Activated CD4-positive, alpha-beta T cell treated with anti-CD3 and anti-CD28 coated beads, Interleukin-2, amount 50 U/mL, for 16 hours (primary cell): Measurements from ENCODE around the gene CD44.
A peak's percentile ranks its signal among the peaks of the same experiment; 100 is the strongest.

Source experiments
- DNase-seq: peaks from one replicate; pipeline ENCODE4 v3.0.0-alpha.2; 2020

CD44 gene

DNA sequence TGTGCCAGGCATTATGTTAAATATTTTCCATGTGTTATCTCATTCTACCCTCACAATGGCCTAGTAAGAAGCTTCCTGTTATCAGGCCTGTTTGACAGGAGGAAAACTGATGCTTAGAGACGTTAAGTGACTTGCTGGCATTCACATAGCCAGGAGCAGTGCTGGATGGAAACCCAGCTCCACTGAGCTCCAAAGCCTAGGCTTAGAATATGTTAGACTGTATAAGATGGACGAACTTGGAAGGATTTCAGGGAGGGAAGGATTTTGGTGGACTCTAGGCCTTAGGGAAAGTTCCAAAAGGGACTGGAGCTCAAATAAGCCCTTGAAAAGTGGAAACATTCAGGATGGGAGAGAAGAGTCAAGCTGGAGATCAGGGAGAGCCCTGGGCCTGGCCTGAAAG, 2.1 kb downstream of the CD44 start:
- DNase-seq = no peak

DNA sequence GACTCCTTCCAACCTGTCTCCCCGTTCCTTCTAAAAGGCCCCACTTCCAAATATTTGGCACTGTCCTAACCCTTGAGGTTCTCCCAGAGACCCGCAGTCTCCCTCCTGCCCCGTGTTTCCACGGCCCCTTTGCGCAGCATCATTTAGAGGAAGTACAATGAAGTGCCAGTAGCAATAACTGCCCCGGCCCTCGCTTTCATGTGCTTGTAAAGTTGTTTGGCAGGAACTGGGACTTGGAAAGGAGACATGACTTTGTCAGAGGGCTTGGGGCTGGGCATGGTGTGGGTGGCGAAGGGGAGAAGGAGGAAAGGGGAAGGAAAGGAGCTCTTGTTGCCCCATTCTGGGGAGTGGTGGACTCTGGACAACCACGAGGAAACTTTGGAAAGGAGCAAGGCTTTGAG, 2.6 kb downstream of the CD44 start:
- no peak for DNase-seq

DNA sequence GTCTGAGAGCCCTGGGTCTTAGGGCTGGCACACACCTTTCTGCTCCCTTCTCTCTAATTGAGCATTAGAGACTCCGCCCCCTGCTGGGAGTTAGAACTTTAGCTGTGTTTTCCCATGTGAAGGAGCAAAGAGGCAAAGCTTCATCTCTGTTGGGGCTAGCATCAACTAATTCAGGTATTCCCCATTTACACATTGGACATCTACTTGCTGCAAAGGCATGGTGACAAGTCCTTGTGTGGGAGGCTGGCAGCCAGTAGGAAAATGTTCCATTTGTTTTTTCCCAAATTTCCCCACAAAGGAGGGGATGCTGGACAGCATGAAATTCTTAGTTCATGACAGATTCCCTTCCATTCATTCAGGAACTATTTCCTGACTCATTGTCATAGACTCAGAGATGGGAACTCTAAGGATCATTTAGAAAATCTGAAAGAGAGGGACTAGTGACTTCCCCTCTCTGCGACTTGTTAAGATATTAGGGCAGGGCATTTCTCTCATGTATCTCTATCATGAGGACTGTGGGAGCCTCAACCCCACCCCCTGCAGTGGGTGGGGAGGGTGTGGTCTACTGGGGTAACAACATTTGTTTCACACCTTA, 3.6 kb downstream of the CD44 start:
- no peak for DNase-seq

DNA sequence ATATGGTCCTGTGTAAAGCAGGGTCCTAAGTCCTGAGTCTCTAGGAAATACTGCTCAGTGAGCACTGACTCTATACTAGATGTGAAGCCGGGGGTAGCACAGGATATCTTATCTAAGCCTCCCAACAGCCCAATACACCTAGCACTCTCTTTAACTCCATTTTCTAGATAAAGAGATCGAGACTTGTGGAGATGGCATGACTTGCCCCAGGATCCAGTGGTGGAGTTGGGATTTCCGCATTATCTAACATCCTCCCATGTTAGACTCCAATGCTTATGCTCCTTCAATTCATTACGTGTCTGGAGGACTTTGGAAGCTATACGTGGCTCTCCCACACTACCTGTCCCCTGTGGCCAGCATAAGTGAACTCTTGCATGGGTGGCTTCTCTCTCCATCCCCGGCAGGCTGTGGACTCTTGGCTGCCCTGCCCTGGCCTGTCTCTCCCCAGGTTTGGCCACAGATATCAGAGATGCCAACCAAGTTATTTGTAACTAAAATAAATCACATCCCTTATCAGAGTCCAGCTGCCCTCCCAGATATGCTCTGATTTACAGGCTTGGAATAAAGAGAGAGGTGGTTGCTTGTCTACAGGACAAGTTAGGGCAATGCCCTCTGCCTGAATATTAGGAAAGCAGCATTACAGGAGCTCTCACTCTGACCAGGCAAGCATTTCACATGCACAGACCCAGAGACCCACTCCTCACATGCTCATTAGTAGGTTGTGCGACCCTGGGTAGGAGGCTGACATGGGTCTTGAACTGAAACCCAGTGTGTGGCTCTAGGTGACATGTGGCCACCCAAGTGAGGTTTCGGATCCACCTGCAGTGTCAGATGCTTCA, 4.5 kb downstream of the CD44 start:
- no peak for DNase-seq

DNA sequence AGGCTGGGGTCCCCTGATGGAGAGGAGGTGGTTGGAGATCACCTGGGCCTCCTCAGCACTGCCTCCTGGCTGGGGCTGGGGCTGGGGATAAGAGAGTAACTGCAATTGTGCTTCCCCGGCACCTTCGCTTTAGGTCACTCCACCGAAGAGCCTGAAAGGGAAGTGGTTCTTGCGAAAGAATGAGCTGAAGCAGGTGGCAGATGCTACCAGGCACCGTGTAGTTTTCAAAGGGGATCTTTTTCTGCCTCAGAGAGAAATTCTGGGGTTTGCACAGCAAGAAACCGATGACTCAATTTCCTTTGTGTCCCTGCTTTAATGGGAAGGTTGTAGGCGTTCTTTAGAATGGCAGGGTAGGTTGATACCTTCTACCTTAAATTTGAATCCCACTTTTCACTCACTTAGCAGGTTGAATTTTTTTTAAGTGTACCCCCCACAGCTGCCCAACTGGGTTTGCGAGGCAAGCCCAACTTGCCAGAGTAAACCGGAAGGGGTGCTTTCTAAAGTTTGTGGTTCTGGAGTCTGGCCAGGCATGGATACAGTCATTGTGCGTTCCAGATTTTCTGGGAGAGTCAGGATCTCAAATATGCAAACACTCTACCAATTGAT, 5.3 kb downstream of the CD44 start:
- DNase-seq = peak; percentile 90

DNA sequence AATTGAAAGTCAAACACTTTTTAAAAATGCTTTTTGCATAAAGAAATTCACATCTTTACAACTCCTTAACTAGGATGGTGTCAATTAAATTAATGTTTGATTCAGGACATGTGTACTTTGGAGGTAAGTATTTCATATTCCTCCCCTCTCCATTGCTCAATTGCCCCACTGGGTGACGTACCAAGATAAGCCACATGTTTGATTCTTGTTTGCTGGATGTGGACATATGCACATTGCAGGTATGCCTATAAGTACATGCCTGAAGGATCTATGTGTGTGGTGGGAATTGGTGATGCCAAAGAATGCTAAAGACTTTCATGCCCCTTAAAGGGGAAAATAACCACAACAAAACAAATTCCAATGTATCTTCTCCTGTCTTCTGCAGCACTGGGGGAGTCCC, 5.8 kb downstream of the CD44 start:
- no peak for DNase-seq

DNA sequence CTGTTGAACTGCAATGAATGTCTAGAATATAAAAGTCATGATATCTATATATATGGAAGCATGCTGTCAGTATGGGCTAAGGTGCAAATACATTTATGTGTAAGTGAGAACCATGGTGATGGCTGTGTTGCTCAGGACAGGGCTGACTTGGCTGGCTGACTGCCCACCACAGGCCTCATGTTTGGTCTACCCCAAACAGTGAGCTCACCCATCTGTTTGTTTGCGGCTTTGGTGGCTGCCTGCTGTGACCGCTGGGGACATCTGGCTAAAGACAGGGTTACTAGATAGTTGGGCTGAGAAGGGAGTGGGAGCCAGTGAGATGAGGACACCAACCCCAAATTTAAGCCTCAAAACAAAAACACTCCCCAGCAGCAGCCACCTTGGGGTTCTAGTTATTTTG, 6.3 kb downstream of the CD44 start:
- peak; percentile 67 for DNase-seq

DNA sequence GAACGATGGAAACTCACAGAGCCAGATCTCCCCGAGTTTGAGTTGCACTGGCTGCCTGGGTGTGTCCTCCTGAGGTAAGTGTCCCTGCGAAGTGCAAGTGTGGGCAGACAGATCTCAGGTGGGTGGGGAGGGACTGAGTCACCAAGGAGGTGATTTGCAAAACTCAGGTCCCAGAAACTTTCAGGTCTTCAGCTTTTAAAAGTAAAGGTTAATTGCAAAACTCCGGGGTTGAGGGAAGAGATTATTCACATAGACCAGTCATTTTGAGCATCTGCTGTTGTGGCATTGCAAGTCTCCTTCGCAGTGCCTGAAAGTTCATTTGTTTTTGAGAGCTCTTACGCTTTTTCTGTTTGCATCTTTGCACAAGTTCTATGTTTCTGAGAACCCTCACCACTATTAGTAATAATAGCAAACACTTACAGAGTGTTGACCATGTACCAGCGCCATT, 7.1 kb downstream of the CD44 start:
- peak; percentile 94 for DNase-seq

DNA sequence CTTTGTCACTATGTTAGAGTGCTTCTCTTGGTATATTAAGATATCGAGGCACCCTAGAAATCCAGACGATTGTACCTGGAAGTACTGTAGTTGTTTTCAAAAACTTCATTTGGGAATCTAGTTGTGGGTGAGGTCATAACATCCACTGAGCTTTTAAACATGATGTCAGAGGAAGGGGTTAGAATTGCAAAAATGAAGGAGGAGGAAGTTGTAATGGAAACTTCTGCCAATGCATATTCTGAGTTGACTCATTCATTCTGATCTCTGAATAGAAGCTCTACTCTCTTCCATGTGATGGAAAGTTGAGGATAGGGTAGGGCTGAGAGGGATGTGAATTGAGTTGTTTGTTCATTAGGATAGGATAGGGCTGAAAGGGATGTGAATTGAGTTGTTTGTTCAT, 7.7 kb downstream of the CD44 start:
- DNase-seq = peak; percentile 75

DNA sequence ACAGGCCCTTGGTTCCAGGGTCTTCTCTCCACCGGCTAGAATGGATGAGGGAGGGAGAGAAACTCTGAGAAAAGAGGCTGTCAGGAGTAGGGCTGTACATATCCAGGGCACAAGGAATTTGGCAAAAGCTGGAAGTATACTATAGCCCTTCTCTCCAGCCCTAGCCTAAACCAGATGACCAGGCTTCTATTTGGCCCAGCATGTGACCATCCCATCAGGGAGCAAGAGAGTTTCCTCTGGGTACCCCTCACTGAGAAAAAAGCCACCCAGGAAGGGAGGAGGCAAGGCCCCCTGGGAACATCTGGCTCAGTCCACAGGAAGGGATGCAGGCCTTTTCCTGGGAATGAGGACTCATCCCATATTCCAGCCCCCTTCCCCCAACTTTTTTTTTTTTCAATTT, 8.3 kb downstream of the CD44 start:
- no peak for DNase-seq

DNA sequence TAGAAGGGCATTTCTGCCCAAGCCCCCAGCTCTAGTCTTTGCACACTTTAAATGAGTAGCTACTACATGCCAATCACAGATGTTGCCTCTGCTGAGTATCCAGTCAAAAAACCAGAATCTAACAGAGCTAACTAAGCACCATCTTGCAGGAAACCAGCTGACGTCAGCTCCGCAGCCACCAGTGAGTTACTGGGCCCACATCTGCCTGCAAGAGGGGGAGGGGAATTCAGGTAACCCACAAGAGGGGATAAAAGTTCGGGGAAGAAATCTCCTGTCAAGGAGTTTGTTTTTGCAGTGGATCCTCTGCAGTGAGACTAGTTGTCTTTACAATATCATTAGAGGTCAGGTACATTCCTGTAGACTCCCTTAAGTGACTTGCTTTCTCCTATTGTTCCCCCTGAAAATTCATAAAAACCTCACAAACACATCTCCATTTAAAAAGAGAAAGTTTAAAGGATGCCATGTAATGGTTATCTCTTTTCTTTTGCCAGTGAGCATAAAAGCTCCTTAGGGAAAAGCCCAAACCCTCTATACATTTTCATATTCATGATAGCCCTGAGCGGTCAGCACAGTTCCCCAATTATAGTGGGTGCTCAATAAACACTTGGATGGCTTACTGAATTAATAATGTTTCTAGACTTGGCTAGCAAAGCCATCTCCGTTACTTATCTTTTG, 9.3 kb downstream of the CD44 start:
- DNase-seq = no peak

DNA sequence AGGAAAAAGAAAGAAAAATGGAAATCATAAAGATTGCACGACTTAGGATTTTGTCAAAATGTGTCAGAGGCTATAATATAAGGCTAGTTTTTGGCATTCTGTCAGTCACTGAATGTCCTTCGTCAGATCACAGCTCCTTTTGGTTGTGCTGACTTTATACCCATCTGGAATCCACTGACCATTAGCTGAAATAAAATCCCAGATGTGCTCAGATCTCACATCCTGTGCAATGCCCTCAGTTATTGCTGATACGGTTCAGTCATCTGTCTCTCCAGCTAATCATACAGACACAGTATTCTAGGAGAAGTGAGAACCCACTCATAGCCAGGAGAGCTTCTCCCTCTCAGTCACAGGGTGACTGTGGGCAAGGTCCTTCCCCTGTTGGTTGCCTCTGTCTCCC, 11.5 kb downstream of the CD44 start:
- DNase-seq = no peak

DNA sequence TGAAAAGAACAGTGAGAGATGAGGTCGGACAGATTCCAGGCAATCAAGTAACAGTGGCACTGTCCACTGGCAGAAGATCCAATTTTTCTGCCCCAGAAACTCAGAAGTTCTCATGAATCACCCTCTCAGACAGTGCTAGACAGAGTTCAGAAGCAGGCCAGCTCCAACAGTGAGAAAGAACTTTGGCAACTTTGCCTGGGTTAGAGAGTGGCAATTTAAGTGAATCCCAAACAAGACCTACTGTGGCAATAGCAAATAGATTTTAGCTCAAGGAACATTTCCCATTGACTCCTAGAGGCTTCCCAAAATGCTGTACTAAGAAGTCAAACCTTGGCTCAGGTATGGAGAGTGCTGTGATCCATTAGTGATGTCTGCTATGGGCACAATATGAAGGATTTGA, 12.3 kb downstream of the CD44 start:
- DNase-seq = no peak

DNA sequence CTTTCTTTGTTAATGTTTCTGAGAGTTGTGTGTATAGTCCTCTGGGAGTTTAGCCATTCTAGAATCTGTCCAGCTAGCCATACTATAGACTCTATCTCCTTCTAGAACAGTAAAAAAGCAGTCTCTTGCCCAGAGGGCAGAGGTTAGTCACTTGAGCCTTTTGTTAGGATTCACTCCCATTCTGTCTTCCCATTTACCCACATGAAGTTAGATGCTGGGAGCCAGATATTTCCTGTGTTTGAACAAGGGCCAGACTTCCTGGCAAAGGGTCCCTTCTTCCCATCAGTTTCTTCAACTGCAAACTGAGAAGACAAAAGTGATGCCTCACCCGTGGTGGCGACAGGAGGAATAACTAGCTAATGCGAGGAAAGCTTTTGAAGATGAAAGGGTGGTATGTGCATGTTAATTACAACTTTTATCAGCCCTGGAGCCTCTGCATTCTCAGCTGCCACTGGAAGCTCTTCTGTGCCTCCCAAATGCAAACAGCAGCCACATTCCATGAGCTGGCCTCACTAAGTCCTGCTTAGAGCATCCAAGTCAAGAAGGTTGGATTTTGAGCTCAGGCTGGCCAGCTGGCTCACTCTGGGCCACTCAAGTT, 12.8 kb downstream of the CD44 start:
- no peak for DNase-seq

DNA sequence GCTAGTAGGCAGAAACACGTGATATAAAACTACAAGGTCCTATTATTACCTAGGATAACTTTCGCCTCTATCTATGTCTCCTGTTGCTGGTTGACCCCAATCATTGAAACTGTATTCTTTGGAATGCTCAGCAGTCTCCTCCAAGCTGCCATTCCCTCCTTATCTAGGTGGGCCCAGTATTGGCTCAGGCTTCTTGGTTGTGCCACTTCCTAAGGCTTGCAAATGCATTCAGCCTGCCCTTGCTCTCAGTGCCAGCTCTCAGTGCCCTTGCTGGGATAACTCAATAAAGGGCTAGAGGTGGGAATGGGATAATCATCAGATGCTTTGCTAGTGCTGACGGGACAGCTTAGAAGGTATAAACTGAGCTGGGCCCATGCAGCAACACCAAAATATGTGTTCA, 13.6 kb downstream of the CD44 start:
- DNase-seq = no peak

DNA sequence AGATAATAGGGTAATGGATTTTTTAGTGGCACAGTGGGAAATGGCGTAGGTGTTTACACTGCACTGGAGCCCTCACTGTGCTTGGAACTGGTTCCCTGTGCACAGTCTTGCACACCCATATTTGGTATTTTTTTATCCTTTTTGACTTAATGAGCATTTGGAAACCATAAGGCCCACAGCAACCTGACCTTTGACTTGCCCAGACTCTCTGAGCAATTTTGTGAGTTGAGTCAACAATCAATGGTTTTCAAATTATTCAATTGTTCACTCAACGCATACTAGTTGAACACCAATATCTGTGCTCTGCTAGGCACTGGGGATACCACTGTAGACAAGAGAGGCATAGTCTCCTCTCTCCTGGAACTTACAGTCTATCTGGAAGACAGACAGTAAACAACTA, 14.3 kb downstream of the CD44 start:
- no peak for DNase-seq

DNA sequence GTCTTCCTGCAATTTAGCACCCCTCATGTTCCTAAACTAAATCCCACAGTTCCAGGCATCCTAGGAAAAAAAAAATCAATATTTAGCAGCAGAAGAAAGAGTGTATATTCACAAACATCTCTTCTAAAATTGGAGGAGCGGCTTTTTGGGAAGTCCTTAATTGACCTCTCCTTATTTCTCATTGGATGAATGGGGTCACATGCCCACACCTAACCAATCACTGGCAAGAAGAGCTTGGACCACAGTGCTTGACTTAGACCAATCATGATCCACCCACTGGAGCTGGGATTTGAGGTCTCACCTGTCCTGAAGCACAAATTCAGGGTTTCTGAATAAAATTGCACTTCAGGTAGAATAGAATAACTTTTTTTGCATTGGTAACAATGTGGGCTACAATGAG, 16.0 kb downstream of the CD44 start:
- DNase-seq = no peak

DNA sequence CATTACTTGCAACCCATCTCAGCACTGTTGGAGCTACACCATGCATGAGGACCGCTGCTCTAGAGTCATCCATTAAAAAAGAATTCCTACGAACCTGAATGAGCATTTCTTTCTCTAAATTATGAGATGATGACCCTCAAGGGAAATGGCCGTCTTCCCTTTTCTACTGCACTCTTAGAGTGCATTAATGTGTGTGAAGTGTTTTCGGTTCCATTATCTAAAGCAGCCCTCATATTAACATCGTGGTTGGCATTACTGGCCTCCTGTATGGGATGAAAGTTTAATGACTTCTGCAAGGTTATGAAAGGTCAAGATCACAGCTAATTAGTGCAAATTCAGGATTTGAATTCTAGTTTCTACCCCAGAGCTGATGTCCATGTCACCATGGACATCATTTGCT, 16.7 kb downstream of the CD44 start:
- no peak for DNase-seq

DNA sequence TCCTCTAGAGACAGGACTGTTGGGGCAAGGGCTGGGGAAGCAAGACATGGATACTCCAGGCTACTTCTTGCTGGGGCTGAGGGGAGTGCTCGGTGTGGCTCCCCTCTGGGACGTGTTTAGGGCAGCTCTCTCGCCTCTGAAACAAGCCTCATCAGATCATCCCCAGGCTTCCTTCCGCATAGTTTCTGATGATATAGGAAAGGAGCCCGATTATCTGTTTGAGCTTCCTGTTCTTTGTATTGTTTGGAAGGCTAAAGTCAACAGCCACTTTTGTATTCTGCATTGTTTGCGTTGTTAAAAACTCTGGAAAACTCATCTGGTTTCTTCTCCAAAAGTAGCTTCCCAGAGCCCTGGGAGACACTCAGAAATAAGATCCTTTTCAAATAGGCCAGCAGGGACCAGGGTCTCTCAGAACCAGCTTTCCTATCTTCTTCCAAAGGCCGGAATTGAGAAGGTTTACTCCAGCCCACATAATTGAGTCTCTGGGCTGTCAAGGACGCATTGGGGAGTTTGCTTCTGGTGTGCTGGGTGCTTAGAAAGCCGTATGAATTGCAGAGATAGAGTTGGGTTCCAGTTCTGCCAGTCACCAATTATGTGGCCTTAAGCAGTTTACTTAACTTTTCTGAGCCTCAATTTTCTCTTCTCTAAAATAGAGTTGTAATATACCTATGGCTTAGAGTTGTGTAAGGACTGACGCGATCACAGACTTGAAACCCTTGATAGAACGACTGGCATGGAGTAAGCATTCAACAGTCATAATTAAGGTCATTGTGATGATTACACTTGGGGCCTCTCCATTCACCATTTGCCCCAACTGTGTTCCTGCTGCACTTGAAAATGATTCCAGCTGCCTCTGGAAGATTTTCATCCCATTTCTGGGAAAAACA, 19.1 kb downstream of the CD44 start:
- DNase-seq = no peak

DNA sequence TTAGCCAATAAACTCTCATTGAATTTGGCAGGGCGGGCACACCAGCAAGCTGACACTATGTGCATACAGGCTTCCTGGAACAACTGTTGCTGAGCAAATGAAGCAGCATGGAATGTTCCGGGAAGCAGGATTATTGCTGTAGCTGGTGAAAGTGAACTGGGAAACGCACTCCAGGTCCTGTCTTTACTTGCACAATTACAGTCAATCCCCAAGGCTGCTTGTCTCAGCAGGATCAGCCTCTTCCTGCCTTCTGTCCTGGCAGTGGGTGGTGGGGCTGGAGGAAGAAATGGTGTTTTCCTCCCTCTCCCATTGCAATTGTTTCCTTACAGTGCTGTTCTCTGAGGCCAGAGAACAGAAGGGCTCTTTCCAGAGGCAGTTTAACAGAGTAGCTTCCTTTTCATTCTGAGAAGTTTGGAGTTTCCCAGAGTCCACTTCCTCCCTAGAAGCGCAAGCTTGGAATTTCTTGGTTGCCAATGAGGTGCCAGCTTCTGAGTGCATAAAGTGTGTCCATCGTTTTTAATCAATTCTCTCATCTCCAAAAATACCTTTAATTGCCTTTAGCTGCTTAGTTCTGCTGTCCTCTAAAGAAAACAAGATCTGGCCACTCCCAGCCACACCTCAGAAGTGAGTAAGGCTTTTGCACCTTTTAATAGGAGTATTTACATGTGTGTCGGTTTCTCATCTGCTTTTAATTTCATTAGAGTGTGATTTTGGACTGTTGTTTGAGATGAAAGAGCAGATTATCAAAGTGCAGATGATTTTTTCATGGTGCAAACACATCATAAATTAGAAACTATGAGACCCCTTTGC, 19.9 kb downstream of the CD44 start:
- DNase-seq = no peak

DNA sequence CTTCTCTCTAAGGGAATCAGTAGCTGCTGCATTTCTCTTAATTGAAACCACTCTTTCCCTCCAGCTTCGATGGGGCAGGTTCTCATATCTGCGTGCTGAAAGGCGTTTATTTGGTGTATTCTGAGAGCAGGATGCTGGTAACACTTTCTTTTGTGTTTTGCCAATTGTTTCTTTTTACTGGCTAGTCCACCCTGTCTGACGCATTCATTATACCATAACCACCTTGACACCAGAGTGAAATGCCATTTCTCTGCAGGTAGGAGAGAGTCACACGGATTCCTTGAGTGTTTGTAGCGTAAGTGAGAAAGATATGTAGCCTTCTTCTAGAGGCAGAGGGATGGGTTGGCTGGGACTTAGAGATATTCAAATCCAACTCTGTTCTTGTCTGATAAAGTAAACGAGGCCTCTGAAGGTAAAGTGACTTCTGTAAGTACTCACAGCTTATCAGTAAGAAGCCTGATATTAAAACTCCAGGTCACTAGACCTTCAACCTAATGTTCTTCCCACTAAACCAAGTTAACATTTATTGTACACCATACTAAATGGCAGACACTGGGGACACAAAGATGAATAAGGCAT, 21.4 kb downstream of the CD44 start:
- DNase-seq = no peak
